HG02588 (cell line): ENCODE measurements around the gene TAP2.
"Not testable (repeated sequence)": the region's sequence is repeated elsewhere in the genome, so short reads cannot be mapped to it uniquely, and the experiment has no call there.

Experiments used
- ATAC-seq: cut with Tn5 transposase; IDR thresholded peaks from one replicate; pipeline ENCODE4 v1.9.1; 2021; ENCODE audit warnings: mild to moderate bottlenecking, moderate library complexity; ENCODE audit not compliant: unreplicated experiment

TAP2 gene

DNA sequence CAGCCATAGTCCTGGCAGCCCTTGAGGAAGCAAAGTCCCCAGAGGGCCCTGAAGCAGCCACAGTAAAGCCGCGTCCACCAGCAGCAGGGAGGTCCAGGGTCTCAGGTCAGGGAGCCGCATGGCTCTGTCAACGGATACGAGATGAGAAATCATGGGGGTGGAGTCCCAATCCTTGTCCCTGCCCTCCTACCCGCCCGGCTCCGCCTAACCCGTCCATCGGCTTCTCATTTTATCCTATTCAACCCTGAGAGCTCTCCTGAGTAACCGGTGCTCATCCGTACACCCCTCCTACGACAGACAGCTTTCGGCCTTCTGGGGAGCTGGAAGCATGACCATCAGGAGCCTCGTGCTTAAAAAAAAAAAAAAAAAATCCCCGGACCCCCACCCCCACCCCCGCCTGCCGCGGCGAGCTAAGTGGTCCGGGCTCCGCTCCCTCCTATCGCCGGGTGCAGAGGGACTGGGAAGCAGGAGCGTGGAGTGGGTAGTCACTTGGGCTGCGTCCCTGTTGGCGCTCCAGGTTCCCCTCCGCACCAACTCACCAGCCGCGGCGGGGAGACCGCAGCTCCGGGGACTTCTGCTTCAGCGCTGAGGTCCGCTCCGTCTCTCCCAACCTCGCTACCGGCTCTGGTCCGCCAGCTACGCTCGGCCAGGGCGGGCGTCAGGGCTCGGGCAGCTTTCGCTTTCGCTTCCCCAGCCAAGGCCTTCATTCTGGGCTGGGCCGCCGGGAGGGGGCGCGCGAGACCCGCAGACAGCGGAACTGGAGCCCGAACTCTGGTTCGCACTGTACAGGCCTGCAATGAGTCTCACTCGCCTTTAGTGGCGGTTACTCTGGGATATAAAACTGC, at the start of gene TAP2:
Gene TAP2 (minus strand): TSS at position 626 of the 845 bp plus-strand sequence. CDS start 506 bp downstream, at position 120.
- ATAC-seq = peak; percentile 68

DNA sequence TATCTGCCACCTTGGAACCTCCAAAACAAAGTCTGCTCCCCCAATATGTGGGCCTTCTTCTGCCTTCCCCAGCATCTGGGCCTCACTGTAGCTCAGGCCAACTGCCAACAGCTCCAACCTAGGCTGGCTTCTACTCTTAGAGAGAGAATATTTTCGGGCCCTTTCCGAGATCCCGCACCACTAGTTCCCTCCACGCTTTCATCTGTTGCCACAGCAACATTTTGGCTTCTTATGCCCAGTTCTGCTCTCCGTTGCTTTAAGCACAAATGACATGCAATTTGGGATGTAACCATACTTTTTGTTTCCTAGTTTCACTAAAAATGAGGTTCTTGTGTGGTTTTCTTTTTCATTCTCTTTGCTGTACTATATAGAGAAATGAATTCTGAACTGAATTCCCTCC, 49.1 kb upstream of the TAP2 start:
- no peak for ATAC-seq

DNA sequence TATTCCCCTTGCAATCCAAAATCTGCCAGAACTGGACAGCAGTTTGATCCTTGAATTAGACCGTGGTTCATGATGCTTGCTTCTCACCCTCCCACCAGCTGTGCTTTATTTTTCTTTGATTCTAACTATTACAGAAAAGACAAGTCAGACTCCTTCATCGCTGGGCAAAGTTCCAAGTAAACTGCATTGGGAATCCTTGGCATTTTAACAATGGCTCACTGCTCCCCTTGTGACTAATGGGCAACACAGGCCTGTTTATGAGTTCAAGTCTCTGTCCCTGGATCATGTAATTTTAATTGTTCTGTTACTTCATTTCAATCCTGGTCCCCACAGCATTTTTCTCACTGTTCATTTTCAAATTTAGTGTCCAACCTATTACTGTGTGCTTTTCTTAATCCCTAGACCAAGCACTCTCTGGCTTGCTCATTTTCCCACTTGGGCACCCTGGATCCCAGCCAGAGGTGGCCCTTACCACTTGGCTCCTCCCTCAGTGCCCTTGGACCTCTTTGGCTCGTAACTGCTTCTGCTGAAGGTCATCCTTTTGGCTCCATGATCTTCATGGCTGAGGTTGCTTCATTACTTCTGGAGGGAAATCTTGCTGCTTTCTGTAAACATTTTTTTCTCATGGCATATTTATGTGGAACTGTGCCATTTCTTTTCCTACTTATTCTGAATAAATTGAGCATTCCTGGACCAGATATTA, 48.3 kb upstream of the TAP2 start:
- ATAC-seq = no peak

DNA sequence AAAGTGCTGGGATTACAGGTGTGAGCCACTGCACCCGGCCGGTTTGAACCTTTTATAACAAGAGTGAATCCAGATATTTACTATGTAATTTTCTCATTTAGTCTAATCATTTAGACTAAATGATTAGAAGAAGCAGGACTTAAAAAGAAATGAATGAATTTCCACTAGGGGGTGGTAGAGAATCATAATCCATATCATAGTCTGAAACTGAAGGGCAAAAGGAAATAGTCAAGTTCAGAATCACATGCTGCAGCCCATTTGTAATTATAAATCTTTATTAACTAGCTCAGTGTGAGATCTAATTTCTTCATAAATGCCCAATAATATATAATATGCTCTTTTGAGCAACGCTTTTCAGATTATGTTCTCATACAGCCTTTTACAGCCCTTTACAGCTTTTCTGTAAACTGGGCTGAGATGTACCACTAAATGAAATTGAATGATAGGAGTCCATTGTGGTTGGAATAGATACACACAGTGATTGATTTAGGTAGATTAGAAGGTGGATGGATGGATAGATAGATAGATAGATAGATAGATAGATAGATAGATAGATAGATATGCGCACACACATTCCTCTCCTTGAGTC, 47.3 kb upstream of the TAP2 start:
- no peak for ATAC-seq

DNA sequence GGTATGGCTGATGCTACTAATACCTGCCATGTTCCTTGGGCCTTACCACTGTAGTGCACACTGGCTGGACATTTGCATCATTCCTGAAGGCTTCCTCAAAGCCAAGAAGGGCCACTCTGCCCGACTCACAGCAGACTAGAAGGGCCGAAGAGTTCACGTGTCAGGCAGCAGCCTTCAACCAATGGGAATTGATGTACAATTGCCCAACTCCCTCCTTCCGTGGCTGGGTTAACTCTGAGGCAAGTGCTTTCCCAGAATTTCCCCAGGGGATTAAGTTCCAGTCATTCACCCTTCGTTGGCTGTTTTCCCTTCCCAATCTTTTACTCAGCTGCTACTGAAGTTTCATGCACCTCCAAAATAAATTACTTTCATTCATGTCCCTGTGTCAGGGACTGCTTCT, 45.2 kb upstream of the TAP2 start:
- no peak for ATAC-seq

DNA sequence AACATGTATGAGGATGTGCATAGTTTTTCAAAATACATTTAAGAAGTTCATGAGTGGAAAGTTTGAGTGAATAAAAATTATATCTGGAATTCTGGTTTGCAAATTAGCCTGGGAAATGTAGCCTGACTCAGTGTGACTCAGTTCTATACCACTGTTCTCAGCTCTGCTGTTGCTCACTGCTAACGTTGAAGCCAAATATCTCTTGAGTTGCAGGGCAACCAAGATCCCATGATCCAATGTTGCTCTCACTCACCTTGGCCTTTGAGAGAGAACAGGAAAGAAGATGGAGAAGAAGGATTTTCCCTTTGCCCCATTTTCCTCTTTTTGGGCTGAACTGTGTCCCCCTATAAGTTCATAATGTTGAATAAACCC, 44.3 kb upstream of the TAP2 start:
- ATAC-seq = no peak

DNA sequence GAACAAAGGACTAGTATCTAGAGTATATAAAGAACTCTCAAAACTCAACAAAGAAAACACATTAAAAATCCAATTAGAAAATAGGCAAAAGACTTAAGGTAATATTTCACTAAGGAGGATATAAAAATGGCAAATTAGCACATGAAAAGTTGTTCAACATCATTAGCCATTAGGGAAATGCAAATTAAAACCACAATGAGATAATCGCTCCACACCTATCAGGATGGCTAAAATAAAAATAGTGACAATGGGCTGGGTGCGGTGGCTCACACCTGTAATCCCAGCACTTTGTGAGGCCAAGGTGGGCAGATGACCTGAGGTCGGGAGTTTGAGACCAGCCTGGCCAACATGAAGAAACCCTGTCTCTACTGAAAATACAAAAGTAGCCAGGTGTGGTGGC, 42.4 kb upstream of the TAP2 start:
- not testable (repeated sequence) for ATAC-seq

DNA sequence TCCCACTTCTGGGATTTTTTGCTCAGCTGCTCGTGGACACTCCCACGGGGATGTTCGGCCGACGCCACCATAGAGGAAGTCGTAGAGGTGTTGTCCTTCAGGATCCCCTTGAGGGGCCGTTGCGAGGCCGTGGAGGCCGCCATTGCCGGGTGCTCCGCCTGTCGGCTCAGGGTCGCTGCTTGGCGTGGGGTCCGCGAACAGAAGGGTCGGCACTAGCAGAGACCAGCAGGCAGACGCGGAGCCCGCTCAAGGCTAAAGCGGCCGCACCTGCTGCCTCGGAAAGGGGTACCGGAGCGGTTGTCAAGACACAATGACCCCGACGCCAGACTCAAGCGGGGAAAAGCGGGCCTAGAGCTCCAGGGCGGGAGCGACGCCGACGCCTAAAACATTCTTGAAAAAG, 41.2 kb upstream of the TAP2 start:
- ATAC-seq = no peak

DNA sequence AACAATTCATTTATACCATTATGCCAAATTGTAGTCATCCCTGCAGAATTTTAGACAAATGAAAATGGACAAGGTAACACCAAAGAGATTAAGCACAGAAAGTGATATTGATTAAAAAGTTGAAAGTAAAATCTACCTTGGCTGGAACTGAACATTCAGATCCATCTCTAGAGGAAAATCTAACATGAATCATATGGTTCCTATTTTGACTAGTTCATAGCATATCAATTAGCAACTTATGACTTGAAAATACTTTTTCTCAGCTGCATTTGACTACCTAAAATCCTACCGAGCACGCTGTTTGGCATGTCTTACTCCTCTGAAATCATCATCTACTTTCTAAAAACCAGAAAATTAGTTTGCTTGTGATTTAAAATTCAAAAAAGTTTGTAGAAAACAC, 38.1 kb upstream of the TAP2 start:
- ATAC-seq = no peak

DNA sequence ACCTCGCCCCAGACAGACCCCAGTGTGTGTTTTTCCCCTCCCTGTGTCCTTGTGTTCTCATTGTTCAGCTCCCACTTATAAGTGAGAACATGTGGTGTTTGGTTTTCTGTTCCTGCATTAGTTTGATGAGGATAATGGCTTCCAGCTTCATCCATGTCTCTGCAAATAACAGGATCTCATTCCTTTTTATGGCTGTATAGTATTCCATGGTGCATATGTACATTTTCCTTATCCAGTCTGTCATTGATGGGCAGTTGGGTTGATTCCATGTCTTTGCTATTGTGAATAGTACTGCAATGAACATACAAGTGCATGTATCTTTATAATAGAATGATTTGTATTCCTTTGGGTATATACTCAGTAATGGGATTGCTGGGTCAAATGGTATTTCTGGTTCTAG, 35.4 kb upstream of the TAP2 start:
- ATAC-seq = not testable (repeated sequence)

DNA sequence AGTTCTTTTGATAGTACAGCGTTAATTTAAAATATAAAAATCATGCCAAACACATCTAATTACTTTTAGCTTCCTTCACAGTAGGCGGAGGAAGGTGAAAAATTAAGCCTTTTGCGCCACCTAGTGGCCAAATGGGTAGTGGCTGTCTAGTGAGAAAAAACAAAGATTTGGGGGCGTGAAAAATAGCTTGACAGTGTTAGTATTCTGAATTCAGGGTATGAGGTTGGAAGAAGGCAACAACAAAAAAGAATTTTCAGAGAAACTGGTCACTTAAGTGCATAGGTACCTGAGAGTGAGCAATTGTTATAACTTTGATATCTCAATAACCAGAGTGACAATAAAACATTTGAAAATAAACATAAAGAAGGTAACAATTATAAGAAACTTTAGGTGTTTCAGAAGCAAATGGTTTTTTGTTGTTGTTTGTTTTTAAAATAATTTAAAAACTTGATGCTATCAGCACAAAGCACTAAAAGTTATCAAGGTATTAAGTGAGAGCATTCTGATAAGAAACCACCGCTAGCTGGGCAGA, 29.8 kb upstream of the TAP2 start:
- no peak for ATAC-seq

DNA sequence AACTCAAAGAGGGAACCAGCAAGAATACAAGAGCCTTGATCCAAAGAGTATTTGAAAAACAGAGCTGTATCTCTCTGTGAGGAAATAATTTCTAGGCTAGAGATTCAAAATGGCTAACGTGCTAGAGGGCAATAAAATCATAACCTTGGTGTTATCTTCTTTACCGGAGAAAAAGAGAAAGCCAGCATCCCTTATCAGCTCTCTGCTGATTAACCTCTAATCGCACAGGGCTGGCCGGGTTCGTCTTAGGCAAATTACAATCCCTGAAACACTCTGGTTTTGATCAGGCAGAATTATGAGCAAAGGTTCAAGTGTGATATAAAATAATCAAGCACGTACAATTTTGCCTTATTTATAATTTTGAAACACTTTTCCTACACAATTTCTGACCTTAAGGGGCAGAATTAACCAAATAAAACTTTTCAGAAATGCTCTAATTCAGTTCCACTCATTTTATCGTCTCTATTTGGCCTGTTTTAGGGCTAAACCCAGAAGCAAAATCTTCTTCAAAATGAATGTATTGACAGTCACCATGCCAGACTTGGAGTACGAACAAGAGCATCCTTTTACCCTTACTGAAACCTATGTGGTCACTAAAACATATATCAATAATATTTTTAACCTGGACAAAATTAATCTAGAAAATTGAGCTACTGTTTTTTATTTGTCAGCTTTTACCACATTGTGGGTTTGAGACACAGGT, 29.2 kb upstream of the TAP2 start:
- ATAC-seq = no peak

DNA sequence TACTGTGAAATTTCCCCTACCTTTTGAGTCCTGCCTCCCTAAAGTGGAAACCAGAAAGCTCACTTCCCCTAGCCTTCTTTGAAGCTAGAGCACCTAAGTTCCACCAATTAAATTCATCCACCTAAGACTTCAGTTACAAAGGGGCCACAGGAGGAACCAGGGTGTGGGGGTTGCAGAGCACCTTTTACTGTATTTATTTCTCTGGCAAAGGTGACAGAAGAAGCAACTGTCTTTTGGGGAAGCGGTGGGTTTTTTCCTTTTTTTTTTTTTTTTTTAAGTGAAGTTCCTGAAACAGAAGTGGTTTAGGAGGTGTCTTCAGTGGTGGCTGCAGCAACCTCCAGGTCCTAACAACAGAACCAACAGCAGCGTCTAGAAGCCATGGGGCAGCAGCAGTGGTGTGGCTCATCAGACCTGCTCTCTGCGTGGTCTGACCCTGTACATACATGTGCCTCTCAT, 28.5 kb upstream of the TAP2 start:
- ATAC-seq = no peak

DNA sequence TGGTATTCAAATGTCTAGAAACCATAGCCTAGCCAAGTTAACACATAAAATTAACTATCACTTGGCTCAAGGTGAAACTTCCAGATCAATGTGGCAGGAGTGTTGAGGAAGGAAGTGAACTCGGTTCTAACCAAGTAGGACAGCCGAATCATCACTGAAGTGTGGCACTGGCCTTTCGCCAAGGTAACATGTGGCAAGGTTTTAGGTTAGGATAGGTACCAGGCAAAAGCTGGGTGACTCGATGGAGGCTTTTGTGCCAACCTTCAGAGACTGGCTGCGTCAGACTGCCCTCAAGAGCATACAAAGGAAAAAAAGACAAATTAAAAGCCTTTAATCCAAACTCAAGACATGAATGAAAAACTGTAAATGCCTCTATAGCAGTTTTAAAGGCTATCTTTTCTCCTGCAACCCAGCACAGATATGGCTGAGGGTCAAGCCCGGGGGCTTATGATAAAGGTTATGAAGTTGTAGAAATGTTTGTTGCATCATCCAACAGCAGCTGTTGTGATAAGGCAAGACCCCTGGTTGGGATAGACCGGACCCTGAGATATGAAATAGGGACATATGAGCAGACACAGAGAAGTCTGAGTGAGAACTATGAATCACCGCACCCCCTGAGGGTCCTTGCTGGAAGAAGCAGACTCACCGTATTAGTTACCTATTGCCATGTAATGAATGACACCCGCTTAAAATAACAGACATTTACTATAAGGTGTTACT, 27.3 kb upstream of the TAP2 start:
- ATAC-seq = no peak

DNA sequence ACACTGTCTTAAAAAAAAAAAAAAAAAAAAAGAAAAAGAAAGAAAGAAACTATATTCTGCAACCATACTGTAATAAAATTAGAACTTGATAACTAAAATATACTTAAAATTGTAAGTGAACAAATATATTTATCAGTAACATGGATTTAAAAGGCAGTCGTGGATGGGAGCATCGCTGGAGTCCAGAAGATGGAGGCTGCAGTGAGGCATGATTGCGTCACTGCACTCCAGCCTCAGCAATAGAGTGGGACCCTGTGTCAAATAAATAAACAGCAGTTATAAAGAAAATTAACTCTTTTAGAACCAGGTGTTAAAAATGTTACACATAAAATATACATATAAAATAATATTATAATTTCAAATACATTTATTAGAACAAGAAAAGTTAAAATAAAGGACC, 24.2 kb upstream of the TAP2 start:
- no peak for ATAC-seq

DNA sequence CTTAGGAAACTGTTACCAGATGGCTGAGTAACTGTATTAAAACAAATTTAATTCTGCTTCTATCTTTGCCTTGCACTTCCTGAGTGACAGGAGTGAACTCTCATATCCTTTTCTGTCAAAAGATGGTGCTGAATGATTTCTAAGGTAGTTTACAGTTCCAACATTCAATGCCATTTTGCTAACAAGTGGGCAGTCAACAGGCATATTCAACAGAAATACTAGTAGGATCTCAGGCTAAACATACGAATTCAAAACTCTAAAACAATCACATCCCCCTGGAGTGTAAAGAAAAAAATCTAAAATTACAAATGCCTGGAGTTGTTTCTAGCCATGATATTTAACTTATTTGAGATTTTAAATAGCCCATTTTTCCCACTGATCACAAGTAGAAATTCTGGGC, 22.1 kb upstream of the TAP2 start:
- no peak for ATAC-seq

DNA sequence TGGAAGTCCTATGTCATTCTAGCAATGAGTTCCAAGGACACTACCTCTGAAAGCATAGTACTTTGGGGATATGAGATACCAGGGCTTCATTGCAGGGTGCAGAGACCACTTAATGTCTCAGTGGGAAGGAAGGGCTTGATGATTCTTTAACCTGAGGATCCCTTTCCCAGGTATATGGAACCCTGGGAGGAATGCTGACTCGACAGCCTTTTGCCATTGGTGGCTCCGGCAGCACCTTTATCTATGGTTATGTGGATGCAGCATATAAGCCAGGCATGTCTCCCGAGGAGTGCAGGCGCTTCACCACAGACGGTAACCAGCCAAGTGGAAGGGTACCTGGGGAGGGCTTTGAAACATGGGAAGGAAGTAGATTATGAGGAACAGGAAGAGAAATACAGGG, 19.7 kb upstream of the TAP2 start:
- ATAC-seq = no peak

DNA sequence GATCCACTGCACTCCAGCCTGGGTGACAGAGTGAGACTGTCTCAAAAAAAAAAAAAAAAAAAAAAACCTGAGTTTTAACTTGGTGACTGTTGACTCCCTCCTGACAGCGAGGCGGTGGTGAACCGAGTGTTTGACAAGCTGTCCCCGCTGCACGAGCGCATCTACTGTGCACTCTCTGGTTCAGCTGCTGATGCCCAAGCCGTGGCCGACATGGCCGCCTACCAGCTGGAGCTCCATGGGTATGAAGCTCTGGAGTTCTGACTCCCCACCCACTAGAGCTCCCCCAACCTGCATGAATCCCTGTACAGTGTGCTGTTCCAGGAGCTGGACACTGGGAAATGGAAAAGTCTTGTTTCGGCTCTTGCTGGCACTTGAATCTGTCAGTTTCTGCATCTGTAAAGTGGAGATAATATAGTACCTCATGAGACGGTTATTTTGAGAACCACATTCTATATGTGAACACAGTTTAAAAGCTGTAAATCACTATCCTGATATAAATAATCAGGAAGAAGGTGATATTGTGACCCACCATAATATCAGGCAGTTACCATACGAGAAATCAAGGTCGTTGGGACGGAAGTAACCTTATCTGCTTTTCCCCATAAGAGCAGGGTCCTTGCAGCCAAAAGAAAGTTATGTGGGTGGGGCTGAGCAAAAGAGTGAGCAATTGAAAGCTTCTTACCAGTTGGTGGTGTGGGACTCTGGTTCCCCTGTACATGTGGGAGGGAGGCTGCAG, 18.8 kb upstream of the TAP2 start:
- no peak for ATAC-seq

DNA sequence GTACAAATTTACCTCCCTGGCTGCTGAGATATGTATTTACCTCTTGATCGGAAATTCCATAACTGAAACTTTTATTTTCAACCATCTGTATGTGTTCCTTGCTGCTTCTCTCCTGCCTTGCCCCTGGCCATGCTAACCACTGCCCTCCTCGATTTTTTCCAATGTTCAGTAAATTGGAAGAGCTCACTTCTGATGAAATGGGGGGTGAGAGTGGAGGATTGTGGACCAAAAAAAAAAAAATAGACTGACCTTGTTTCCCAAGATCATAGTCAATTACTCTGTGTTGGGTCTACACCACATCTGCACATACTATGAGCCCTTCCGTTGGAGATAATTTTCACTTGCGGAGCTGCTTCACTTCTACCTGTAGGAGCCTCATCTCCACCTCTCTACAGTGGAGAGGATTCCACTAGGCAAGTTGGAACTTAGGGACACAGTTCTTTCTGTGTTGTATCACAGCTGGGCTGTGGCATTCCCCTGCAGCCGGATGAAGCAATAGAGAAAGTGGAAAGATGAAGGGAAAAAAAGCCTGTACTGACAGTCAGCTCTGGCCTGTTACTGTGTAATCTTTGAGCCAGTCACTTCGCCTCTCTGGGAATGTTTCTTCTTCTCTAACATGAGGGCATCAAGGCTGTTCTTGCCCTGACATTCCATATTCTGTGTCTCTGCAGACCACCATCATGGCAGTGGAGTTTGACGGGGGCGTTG, 17.1 kb upstream of the TAP2 start:
- no peak for ATAC-seq
